ENCODE measurements around the gene PEX10.

DNA sequence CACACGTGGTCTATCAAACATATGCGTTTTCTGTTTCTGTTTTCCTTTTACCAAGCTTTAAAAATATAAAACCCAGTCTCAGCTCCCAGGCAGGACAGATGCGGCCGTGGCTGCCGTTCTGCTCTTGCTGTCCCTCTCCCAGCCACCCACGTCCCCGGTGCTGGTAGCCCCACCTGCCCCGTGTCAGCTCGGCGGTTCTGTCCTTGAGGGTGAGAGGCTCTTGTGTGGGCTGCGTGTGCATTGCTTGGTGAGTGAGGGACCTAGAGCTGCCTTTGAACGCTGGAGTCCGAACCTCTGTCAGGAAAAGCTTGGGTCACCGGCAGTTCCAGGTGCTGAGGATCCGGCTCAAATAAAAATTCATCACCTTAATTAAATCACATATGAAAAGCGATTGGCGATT, 16.3 kb downstream of the PEX10 start:
- TF ChIP-seq EZH2phosphoT487 (IDR thresholded peaks at IDR 0.05; ENCODE audit: borderline replicate concordance), result no peak
- TF ChIP-seq, protein P1, sequence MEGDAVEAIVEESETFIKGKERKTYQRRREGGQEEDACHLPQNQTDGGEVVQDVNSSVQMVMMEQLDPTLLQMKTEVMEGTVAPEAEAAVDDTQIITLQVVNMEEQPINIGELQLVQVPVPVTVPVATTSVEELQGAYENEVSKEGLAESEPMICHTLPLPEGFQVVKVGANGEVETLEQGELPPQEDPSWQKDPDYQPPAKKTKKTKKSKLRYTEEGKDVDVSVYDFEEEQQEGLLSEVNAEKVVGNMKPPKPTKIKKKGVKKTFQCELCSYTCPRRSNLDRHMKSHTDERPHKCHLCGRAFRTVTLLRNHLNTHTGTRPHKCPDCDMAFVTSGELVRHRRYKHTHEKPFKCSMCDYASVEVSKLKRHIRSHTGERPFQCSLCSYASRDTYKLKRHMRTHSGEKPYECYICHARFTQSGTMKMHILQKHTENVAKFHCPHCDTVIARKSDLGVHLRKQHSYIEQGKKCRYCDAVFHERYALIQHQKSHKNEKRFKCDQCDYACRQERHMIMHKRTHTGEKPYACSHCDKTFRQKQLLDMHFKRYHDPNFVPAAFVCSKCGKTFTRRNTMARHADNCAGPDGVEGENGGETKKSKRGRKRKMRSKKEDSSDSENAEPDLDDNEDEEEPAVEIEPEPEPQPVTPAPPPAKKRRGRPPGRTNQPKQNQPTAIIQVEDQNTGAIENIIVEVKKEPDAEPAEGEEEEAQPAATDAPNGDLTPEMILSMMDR (conservative IDR thresholded peaks at IDR 0.05; ENCODE audit: low read length), result no peak

All from Loucy (cell line).